ENCODE results near the gene APBB2.

DNA sequence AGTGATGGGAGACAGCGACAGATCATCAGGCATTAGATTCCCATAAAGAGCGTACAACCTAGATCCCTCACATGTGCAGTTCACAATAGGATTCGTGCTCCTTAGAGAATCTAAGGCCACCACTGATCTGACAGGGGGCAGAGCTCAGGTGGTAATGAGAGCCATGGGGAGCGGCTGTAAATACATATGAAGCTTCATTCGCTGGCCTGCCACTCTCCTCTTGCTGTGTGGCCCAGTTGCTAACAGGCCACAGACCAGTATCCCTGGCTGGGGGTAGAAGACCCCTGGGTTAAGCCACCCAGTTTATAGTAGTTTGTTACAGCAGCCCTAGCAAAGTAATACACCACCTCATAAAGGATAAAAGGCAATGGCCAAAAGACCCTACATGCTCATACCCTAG lies 30.3 kb downstream of the APBB2 start:
- TF ChIP-seq, protein P1, sequence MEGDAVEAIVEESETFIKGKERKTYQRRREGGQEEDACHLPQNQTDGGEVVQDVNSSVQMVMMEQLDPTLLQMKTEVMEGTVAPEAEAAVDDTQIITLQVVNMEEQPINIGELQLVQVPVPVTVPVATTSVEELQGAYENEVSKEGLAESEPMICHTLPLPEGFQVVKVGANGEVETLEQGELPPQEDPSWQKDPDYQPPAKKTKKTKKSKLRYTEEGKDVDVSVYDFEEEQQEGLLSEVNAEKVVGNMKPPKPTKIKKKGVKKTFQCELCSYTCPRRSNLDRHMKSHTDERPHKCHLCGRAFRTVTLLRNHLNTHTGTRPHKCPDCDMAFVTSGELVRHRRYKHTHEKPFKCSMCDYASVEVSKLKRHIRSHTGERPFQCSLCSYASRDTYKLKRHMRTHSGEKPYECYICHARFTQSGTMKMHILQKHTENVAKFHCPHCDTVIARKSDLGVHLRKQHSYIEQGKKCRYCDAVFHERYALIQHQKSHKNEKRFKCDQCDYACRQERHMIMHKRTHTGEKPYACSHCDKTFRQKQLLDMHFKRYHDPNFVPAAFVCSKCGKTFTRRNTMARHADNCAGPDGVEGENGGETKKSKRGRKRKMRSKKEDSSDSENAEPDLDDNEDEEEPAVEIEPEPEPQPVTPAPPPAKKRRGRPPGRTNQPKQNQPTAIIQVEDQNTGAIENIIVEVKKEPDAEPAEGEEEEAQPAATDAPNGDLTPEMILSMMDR (IDR thresholded peaks at IDR 0.05): no peak
- TF ChIP-seq, protein P2, sequence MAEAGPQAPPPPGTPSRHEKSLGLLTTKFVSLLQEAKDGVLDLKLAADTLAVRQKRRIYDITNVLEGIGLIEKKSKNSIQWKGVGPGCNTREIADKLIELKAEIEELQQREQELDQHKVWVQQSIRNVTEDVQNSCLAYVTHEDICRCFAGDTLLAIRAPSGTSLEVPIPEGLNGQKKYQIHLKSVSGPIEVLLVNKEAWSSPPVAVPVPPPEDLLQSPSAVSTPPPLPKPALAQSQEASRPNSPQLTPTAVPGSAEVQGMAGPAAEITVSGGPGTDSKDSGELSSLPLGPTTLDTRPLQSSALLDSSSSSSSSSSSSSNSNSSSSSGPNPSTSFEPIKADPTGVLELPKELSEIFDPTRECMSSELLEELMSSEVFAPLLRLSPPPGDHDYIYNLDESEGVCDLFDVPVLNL (CRISPR knock-in tag; IDR thresholded peaks at IDR 0.05; ENCODE audit: borderline replicate concordance, low read depth): no peak
- no peak for TF ChIP-seq NFYB (CRISPR knock-in tag; conservative IDR thresholded peaks at IDR 0.05; ENCODE audit: low read depth)
- TF ChIP-seq GABPB1 (CRISPR knock-in tag; IDR thresholded peaks at IDR 0.05): no peak
- no peak for TF ChIP-seq SP1 (CRISPR knock-in tag; conservative IDR thresholded peaks at IDR 0.05)
- no peak for TF ChIP-seq IRF2 (CRISPR knock-in tag; IDR thresholded peaks at IDR 0.05; ENCODE audit: borderline replicate concordance, low read depth)
- TF ChIP-seq AFF4 (CRISPR knock-in tag; IDR thresholded peaks at IDR 0.05; ENCODE audit: borderline replicate concordance): no peak
- TF ChIP-seq, protein P3, sequence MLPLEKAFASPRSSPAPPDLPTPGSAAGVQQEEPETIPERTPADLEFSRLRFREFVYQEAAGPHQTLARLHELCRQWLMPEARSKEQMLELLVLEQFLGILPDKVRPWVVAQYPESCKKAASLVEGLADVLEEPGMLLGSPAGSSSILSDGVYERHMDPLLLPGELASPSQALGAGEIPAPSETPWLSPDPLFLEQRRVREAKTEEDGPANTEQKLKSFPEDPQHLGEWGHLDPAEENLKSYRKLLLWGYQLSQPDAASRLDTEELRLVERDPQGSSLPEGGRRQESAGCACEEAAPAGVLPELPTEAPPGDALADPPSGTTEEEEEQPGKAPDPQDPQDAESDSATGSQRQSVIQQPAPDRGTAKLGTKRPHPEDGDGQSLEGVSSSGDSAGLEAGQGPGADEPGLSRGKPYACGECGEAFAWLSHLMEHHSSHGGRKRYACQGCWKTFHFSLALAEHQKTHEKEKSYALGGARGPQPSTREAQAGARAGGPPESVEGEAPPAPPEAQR (CRISPR knock-in tag; IDR thresholded peaks at IDR 0.05): no peak
- TF ChIP-seq HMGXB4 (CRISPR knock-in tag; IDR thresholded peaks at IDR 0.05): no peak
- no peak for TF ChIP-seq USF2 (CRISPR knock-in tag; IDR thresholded peaks at IDR 0.05)
